Stimulated activated CD8-positive, alpha-beta memory T cell treated with anti-CD3 and anti-CD28 coated beads, Interleukin-4, amount 100 ng/mL, for 4 hours (primary cell): ENCODE results near the gene EHD4.

ENCODE experiments used
- DNase-seq, 2 donors: peaks; one replicate each; pipeline ENCODE4 v3.0.0-alpha.2; 2020; ENCODE audit warnings: low read depth in 2 of 2, low spot score in 1 of 2

The EHD4 gene

GRCh38 chr15:41897363-41897799 lies 75.0 kb downstream of the EHD4 start:
- no peak for DNase-seq

GRCh38 chr15:41896566-41896965 lies 75.8 kb downstream of the EHD4 start:
- DNase-seq = no peak

GRCh38 chr15:41895957-41896356 lies 76.4 kb downstream of the EHD4 start:
- DNase-seq = no peak

GRCh38 chr15:41895491-41895890 lies 76.9 kb downstream of the EHD4 start:
- no peak for DNase-seq

GRCh38 chr15:41894791-41895463 lies 77.4 kb downstream of the EHD4 start:
- DNase-seq = peak; percentile 56 to 81

GRCh38 chr15:41894251-41894790 lies 78.0 kb downstream of the EHD4 start:
- DNase-seq = no peak

- no peak for DNase-seq
Observed at GRCh38 chr15:41893422-41894250, 78.7 kb downstream of the EHD4 start, which contains the start of gene SPTBN5. Gene SPTBN5, minus strand, starts transcription at chr15:41894053. Its CDS starts 556 bp downstream, at chr15:41893497.

GRCh38 chr15:41892621-41893421 lies 79.5 kb downstream of the EHD4 start:
- DNase-seq = no peak

GRCh38 chr15:41891946-41892345 lies 80.4 kb downstream of the EHD4 start:
- no peak for DNase-seq

GRCh38 chr15:41891226-41891625 lies 81.1 kb downstream of the EHD4 start:
- no peak for DNase-seq

GRCh38 chr15:41890050-41890690 lies 82.2 kb downstream of the EHD4 start:
- DNase-seq = no peak

GRCh38 chr15:41888662-41889253 lies 83.6 kb downstream of the EHD4 start:
- DNase-seq = no peak

GRCh38 chr15:41887893-41888292 lies 84.5 kb downstream of the EHD4 start:
- DNase-seq = no peak

- no peak for DNase-seq
Observed at GRCh38 chr15:41887161-41887560, 85.2 kb downstream of the EHD4 start.

- no peak for DNase-seq
Observed at GRCh38 chr15:41886741-41887140, 85.6 kb downstream of the EHD4 start.

- no peak for DNase-seq
Observed at GRCh38 chr15:41885841-41886240, 86.5 kb downstream of the EHD4 start.

- DNase-seq = no peak
Observed at GRCh38 chr15:41885321-41885720, 87.0 kb downstream of the EHD4 start.

- DNase-seq = no peak
Observed at GRCh38 chr15:41884458-41884857, 87.9 kb downstream of the EHD4 start.

GRCh38 chr15:41883484-41883825 lies 88.9 kb downstream of the EHD4 start:
- DNase-seq = no peak

GRCh38 chr15:41882689-41883483 lies 89.5 kb downstream of the EHD4 start:
- no peak for DNase-seq
